Sigmoid colon (tissue), 4 donors: Measurements from ENCODE around the gene XPNPEP2.

Experiments used
- CTCF ChIP-seq, 4 experiments: fragments of 450-650 bp in 3 of 4; fragments of 200-600 bp in 1 of 4; IDR thresholded peaks; one replicate each; pipeline ENCODE4 v1.5.1; 2016 to 2019; ENCODE audit warnings: antibody characterized with exemption in 4 of 4, mild to moderate bottlenecking in 3 of 4, moderate library complexity in 2 of 4
- POLR2A ChIP-seq, 2 donors: fragments of 450-650 bp; IDR thresholded peaks; one replicate each; pipeline ENCODE4 v1.6.1; 2016; ENCODE audit warnings: antibody characterized with exemption in 2 of 2, mild to moderate bottlenecking in 2 of 2, moderate library complexity in 2 of 2
- POLR2AphosphoS5 ChIP-seq, 4 donors: sonication (generic); formaldehyde crosslinking; IDR thresholded peaks; one replicate each; pipeline ENCODE4 v1.6.1; 2017; ENCODE audit warnings: antibody characterized with exemption in 4 of 4

GRCh38 chrX:129800186-129800585 lies 61.4 kb downstream of the XPNPEP2 start:
- TF ChIP-seq CTCF (IDR thresholded peaks at IDR 0.05): no peak
- TF ChIP-seq POLR2A (IDR thresholded peaks at IDR 0.05): no peak
- TF ChIP-seq POLR2AphosphoS5 (IDR thresholded peaks at IDR 0.05): no peak
